ENCODE results near the gene P2RY13. TPM values are rescaled to one million over a fixed set of nuclear protein-coding genes. Genes with fewer than 3 reads are reported as not detected.

Gene P2RY13
- total RNA-seq, 1 donor from 2014 or later, result not detected

DNA sequence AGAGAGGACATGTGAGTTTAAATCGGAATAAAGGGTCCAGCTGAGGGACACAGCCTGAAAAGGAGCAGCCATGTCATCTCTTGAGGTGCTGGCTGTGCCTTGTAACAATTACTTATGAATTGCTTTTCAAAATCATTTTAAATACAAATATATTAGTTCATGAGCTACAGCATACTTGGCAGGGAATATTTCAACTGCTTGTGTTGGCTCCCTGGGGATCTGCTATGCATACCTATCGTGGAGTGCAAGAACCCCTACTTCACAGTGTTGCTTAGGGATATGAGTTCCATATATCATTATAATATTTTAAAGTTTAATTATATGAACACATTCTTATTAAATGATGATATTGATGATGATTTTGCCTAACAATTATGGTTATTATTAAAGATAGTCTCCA is 31.9 kb downstream of the P2RY13 start:
- DNase-seq (ENCODE audit: low read depth, low spot score), result no peak

DNA sequence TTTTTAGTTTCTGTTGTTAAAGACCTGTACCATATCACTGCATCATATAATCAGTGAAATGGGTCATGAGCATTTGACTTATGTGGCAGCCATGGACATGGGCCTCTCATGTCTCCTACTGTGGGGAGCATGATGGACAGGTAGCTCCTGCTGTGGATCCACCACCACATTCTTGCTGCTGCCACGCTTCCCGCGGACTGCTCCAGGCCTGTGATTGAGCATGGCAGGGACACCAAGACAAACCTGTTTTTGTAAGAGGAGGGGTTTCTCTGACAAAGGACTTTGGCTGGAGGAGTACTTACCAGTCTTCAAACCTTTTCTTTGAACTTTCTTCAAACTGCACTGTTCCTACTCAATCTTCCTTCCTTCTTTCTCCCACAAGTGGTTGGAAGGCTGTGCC is 33.1 kb downstream of the P2RY13 start:
- DNase-seq (ENCODE audit: low read depth, low spot score), result no peak

DNA sequence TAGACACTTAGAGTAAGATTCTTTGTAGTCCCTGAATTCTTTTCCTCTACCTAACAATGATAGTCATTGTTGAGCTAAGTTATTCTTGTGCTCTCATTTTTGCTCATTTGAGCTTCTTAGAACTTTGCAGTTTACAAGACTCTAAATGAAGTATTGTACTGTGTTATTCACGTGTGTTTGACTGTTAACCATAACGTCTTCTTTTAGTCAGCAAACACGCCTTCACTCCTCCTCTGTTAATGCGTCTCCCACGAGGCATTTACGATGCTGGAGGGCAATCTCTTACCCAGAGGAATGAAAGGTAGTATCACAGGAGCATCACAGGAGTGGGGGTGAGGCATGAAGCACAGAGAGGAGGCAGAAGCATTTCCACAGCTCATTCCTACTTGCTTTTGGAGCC is 36.2 kb downstream of the P2RY13 start:
- no peak for DNase-seq (ENCODE audit: low read depth, low spot score)

DNA sequence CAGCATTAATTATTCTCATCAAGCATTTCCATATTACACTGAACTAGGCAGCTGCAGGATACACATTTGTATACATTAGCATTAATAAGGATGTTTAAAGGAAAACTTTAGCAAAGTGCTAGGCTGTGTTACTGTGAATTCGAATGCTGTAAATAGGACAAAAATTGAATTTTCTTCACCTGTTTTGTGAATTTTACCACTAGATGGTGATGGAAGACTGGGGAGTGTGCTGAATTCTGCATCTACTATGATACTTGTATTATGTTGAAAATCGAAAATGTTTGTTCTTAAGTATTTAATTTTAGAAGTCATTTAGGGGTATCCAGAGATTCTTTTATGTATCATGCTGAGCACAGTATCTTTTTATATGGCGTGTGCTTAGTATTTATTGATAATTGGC is 38.7 kb downstream of the P2RY13 start:
- DNase-seq (ENCODE audit: low read depth, low spot score), result no peak

DNA sequence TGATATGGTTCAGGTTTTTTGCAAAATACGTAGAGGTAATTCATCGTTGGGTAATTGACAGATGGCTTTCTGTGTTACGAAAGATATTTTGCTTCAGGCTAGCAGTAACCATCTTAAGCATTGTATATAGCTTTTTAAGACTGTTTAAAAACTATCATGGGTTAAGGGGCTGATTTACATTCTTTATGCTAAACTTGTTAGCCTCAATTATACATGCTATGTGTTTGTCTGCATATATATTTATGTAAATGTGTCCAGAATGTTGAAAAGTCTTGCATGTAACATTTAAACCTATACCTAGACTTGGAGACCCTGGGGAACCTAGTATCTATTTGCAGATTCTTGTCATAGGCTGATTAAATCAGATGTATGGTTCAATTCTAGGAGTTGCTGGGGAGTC is 39.9 kb downstream of the P2RY13 start:
- DNase-seq (ENCODE audit: low read depth, low spot score), result no peak

DNA sequence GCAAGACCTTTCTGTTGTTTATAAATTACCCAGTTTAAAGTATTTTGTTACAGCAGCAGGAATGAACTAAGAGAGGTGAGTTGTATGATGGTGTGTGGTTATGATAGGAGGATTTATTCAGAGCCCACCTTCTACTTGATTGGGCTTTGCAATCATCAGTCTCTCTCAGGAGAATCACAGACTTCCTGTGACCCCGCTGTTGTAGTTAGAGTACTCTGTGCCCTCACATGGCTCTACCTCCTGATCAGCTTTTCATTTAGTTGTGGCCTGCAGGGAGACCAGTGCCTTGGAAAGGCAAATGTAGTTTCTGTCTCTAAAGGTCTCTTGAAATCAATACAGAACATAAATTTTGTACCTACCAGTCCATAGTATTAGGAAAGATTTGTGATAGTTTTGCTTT is 43.4 kb downstream of the P2RY13 start:
- no peak for DNase-seq (ENCODE audit: low read depth, low spot score)

DNA sequence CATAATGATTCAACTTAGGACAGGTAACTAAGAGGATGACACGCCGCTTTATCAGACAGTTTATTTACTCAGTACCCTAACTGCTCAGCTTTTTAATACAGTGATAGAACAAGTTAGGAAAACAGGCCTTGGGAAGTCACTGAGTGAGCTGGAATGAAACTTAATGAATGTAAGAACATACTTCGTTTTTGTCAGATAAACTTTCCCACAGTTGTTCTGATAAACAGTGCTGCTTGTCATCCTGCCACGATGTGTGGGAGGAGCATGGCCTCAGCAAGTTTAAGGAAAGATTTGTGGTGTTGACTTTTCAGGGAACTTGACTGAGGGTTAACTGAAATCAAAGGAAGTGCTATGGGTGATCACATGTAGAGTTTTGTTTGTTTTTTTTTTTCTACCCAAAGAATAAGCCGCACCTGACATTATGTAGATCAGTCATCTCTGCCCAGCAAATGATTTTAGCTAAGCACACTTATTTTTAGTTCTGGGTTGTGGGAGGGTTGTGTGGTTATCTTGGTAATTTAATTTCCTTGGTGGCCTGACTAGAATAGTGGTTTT is 45.4 kb downstream of the P2RY13 start:
- no peak for DNase-seq (ENCODE audit: low read depth, low spot score)

DNA sequence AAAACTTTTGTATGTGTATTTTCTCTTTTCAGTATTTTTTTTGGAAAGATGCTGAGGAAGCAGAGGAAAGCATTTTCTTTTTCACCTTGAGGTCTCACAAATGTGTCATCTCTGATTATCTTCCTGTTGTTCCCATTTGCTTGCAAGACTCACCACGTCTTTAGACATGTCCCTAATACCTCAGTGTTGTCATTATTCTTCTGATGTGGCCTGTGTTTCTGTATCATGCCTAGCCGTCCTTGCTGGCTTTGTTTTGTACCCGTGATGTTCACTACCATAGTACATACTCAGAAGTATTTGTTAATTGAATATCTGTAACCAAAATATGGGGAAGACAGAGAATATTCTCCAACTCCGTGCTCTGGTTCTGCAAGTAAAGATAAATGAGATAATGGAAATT is 46.0 kb downstream of the P2RY13 start:
- DNase-seq (ENCODE audit: low read depth, low spot score), result no peak

DNA sequence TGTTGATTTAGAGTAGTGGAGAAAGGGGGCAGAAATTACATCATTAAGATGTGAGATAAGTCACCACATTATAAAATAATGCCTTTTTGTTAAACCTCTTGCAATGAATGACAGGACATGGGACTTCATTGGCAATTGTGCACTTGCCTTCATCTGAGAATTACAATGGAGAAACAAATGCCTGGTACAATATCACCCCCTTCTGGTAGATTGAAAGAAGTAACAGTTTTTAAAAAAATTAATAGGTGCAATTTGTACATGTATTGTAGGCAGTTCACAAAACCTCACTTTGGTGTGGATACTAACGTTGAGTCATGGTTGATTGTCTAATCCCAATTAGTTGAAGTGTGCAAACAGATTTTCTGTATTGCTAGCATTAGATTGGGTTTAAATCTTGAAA is 46.4 kb downstream of the P2RY13 start:
- DNase-seq (ENCODE audit: low read depth, low spot score), result peak; percentile 2

DNA sequence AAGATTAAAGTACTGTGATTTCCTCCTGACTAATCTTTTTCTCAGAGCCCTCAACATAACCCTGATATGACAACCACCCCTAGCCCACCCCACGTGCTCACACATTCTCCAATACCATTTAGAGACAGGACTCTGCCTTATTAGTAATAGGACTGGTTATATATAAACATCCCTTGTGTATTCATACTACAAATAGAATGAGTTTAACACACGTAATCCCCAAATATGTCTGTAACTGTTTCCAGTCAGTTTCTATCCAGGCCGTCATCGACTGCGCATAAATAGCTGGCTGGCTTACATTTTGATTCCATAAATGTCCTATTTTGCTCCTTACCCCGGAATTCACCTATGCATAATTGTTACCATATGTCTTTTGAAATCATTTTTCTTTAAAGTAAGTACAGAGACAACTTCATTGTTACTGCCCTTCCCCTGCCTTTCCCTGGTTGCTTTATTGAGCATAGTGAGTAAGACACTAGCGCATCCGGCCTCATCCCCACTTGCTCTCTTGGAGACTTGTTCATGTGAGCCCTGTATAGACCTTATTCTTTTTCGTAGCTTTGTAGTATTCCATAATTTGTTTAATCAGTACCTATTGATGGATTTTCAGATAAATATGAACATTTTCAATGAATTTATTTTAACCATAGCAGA is 47.6 kb downstream of the P2RY13 start:
- no peak for DNase-seq (ENCODE audit: low read depth, low spot score)

DNA sequence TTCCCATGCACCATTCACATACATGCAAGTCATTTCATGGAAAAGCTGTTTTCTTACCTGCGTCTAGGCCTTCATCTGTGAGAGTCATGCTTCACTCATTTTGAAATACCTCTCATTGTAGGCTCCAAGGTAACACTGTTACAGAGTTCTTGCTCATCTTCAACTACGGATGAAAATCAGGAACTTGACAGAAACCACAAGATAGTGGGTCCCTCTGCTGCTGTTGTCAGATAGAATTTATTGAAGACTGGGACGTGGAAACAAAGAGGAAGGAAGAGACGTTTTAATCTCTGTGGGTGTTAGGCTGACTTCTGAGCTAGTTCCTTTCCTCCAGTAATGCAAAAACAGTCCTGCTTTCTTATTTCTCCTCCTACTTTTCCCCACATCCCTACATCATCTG is 51.1 kb downstream of the P2RY13 start, which contains the start of gene P2RY14:
P2RY14 (minus strand) TSS at position 313 of the 400 bp plus-strand sequence. CDS start 64,226 bp downstream, outside the sequence.
- no peak for DNase-seq (ENCODE audit: low read depth, low spot score)

DNA sequence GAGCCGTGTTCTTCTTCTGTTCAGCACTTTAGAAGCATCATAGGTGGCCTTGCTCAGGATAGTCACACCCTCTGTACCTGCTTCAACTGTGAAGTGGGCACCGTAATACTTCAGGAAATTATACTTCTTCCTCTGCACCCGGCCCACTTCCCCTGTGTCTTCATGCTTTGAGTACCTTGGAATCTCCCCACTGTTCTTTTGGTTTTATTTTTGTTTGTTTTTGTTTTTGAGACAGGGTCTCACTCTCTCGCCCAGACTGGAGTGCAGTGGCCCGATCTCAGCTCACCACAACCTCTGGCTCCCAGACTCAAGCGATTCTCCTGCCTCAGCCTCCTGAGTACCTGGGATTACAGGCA is 52.7 kb downstream of the P2RY13 start:
- no peak for DNase-seq (ENCODE audit: low read depth, low spot score)

Other genes starting within 250 kb of the P2RY13 start
- 0.11 and 0.20 TPM in 2 replicates for gene MED12L, start 243.9 kb downstream of the P2RY13 start, total RNA-seq
- not detected in 2 replicates for gene GPR171, start 126.3 kb downstream of the P2RY13 start, total RNA-seq
- not detected in 2 replicates for gene P2RY14, start 51.0 kb downstream of the P2RY13 start, total RNA-seq
- 0.07 TPM in 1 of 2 replicates, not detected in the other for gene GPR87, start 12.7 kb downstream of the P2RY13 start, total RNA-seq
- not detected in 2 replicates for gene P2RY12, start 55.2 kb upstream of the P2RY13 start, total RNA-seq
- not detected in 2 replicates for gene IGSF10, start 131.5 kb upstream of the P2RY13 start, total RNA-seq